Measurements from ENCODE around the gene OTOP2.
"Not testable (repeated sequence)": the region's sequence is repeated elsewhere in the genome, so short reads cannot be mapped to it uniquely, and the experiment has no call there.

The OTOP2 gene

DNA sequence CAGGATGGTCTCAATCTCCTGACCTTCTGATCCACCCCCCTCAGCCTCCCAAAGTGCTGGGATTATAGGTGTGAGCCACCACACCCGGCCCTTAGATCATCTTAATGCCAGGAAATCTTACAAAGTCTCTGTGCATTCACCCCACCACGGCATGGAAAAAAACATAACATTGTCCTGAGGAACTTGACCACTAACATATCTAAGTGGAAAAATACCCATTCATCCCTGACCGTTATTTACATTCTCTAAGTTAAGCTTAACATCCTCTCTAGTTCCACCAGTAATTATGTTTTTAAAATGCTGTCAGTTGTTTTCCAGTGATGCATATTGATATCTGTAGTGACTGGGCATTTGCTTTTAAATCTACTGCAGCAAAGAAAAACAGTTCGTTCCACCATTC, 51.9 kb downstream of the OTOP2 start:
- DNase-seq: no peak

DNA sequence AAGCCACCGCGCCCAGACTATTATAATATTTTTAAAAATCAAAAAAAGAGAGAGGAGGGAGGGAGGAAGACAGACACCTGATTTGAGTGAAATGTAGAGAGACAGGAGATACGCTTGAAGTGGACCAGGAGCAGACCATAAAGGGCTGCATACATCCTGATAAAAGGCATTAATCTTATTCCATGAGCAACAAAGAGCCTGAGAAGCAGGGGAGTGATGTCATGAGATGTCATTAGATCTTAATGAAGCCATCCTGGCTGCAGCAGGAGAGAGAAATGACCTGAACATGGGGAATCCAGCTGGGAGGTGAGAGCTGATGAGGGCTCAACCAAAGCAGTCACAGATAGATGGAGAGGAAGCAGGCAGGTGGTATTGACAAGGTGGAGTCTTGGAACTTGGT, 53.7 kb downstream of the OTOP2 start:
- DNase-seq: no peak

DNA sequence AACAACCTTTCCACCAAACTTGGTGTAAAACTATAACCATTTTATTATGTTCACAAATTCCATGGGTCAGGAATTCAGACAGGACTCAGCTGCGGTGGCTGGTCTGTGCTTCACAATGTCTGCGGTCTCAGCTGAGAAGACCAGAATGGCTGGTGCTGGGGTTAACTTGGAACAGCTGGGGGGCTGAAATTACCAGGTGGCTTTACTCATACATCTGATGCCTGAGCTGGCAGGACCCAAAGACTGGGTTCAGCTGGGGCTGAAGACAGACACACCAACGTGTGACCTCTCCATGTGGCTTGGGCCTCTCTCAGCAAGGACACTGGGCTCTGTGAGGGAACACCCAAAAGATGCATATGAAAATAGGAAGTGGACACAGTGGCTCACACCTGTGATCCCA, 54.2 kb downstream of the OTOP2 start:
- DNase-seq: no peak

DNA sequence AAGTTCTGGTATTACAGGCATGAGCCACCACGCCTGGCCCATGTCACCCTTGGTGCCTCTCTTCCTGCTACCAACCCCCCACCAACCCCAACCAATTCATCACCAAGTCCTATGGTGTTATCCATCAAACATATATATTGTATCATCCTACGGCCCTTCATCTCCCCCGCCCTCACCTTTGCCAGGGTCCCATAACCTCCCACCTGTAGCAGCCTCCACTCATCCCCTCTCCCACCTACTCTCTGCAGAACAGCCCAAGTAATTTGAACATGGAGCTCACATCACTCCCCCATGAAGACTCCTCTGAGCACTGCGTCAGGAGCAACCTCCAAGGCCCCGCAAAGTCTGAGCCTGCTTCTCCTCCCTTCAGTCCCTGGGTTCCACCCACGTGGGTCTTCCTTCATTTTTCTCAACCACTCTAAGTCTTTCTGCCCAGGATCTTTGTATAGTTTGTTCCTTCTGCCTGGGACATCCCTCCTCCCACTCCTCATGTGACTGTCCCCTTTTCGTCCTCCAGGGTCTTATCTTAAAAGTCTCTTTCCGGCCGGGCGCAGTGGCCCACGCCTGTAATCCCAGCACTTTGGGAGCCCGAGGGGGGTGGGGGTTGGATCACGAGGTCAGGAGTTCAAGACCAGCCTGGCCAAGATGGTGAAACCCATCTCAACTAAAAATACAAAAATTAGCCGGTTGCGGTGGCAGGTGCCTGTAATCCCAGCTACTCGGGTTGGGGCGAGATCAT, 55.5 kb downstream of the OTOP2 start:
- no peak for DNase-seq

DNA sequence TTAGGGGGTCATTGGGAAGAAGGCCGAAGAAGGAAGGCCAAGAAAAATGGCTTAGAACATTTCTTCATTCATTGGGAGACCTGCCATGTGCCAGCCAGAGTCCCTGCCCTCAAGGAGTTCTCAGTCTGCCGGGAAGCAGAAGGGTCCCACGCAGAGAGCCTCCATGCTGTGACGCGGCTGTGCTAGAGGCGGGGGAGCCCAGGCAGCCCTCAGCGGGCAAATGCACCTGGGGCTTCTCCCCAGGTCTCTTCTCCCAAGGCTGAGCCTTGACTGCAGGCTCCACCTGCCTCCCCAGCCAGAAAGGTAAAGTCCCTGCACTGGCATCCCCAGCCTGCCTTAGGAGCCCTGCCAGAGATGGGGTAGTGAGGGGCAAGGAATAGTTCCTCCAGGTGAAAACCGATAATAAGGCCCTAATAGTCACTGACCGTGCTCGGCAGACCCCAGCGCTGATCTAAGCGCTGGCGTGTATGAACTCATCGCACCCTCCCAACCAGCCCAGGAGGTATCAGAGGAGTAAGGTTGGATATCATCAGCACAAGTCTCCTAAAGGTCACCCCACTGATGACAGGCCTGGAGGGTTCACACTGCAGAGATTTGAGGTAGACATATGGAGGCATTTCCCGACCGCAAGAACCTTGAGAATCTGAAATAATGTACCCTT, 57.4 kb downstream of the OTOP2 start:
- DNase-seq: no peak

DNA sequence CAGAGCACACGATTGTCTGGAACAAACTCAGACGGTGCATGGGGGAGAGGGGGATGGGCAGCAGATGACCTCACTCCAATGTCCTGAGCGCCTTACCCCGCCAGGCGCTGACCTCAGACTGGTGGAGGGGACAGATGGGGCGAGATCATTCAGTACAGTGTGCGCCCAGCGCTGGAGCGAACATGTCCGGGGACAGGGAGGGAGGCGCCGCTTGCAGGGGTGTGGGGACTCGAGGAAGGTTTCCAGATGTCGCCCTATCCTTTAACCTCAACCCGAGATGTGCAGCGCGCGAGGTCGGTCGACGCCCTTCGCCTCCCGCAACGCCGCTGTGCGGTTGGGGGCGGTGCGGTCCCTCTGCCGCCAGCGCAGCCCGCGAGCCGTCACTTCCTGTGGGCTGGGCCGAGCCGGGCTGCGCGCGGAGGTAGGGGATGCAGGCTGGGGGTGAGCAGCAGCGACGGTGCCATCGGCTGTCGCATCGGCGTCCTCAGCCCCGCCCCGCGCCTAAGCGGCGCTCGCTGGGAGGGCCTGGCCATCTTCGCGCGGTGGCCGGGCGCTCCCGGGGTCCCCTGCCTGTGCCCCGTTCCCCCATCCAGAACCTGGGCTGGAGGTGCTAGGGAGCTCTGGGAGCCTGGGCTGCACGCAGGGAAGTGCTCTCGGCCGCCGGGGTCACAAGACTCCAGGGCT, 58.0 kb downstream of the OTOP2 start:
- DNase-seq: peak; percentile 77

DNA sequence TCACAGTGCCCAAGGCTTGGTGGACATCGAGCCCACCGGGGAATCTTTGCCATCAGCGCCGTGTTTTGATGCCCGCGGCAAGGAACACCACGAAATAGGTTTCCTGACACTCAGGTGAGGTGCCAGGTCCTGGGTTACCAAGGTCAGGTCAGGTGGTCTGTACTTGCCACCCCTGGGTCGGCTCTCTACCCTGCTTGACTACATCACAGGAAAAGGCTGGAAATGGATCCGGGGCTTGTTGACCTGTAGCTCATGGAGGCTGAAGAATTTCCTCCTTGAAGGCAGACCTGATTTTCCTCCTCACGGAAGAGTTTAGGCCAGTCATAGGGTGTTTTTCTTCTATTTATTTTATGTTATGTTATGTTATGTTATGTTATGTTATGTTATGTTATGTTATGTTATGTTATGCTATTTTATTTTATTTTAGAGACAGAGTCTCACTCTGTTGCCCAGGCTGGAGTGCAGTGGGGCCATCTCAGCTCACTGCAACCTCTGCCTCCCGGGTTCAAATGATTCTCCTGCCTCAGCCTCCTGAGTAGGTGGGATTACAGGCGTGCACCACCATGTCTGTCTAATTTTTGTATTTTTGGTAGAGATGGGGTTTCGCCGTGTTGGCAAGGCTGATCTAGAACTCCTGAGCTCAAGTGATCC, 58.7 kb downstream of the OTOP2 start:
- DNase-seq: not testable (repeated sequence)

Data from NCI-H2171 (cell line).